K562 (cell line): ENCODE results near the gene LST1. TPM values are rescaled to one million over a fixed set of nuclear protein-coding genes. Genes with fewer than 3 reads are reported as not detected.

ENCODE experiments used
- ATF6 ChIP-seq: sonication (generic); formaldehyde crosslinking; IDR thresholded peaks from 2 replicates; pipeline ENCODE4 v1.4.0; 2020; ENCODE audit warnings: mild to moderate bottlenecking, missing genetic modification reagents
- CBFB ChIP-seq: sonication (generic); formaldehyde crosslinking; IDR thresholded peaks from 2 replicates; pipeline ENCODE4 v1.4.0; 2020; ENCODE audit warnings: mild to moderate bottlenecking, missing genetic modification reagents
- CTCFL ChIP-seq: IDR thresholded peaks from 2 replicates; pipeline ENCODE4 v1.6.1; 2011; ENCODE audit warnings: borderline replicate concordance, low read depth, mild to moderate bottlenecking, moderate library complexity, low read length; ENCODE audit not compliant: insufficient read depth, poor library complexity, severe bottlenecking
- ELK1 ChIP-seq: sonication (generic); formaldehyde crosslinking; IDR thresholded peaks from 2 replicates; pipeline ENCODE4 v1.8.1; 2022; ENCODE audit warnings: missing genetic modification reagents
- HDAC2 ChIP-seq: fragments of 450-650 bp; IDR thresholded peaks from 2 replicates; pipeline ENCODE4 v1.6.1; 2016; ENCODE audit warnings: mild to moderate bottlenecking
- MNT ChIP-seq, 2 experiments: fragments of 450-650 bp; conservative IDR thresholded peaks; 2 replicates each; pipeline ENCODE4 v1.6.1; 2017; ENCODE audit warnings: mild to moderate bottlenecking in 2 of 2, moderate library complexity in 2 of 2
- MXD1 ChIP-seq: fragments of 250-450 bp; sonication (Bioruptor Pico); IDR thresholded peaks from 2 replicates; pipeline ENCODE4 v1.8.0; 2021; ENCODE audit warnings: borderline replicate concordance, mild to moderate bottlenecking, moderate library complexity; ENCODE audit not compliant: poor library complexity, severe bottlenecking
- NCOA6 ChIP-seq: fragments of 450-650 bp; IDR thresholded peaks from 2 replicates; pipeline ENCODE4 v1.6.1; 2017; ENCODE audit warnings: mild to moderate bottlenecking
- ZFPM2 ChIP-seq: fragments of 250-450 bp; sonication (Bioruptor Pico); IDR thresholded peaks from 2 replicates; pipeline ENCODE4 v1.5.1; 2022; ENCODE audit warnings: mild to moderate bottlenecking
- ZHX1 ChIP-seq: fragments of 150-350 bp; conservative IDR thresholded peaks from 2 replicates; pipeline ENCODE4 v1.6.1; 2014; ENCODE audit warnings: low read length
- ZNF174 ChIP-seq: fragments of 250-450 bp; sonication (Bioruptor Pico); IDR thresholded peaks from 2 replicates; pipeline ENCODE4 v1.4.0; 2020; ENCODE audit warnings: mild to moderate bottlenecking
- ZNF324 ChIP-seq: fragments of 250-450 bp; sonication (Bioruptor Pico); IDR thresholded peaks from 2 replicates; pipeline ENCODE4 v1.4.0; 2020; ENCODE audit warnings: mild to moderate bottlenecking
- ZNF511 ChIP-seq: sonication (generic); formaldehyde crosslinking; IDR thresholded peaks from 2 replicates; pipeline ENCODE4 v1.8.0; 2022; ENCODE audit warnings: mild to moderate bottlenecking, missing genetic modification reagents
- ZNF586 ChIP-seq: fragments of 450-650 bp; formaldehyde crosslinking; conservative IDR thresholded peaks from 2 replicates; pipeline ENCODE4 v1.4.0; 2020; ENCODE audit warnings: mild to moderate bottlenecking, moderate library complexity
- polyA plus RNA-seq, 8 experiments: library from polyadenylated mRNA; depleted of rRNA in 4 of 8; stranded (reverse) in 5 of 8; unstranded in 3 of 8; fragments of >200 nt; fragmentation: Nextera tagmentation in 2 of 8; fragmentation: Illumina TruSeq in 1 of 8; extraction: Ambion mirVana in 2 of 8; extraction: Trizol in 1 of 8; gene quantifications; 2 replicates each; pipeline versions ENCODE4 v1.2.1 to v1.2.3, GENCODE V29; 2011 to 2014; ENCODE audit warnings: inconsistent platforms in 1 of 8, missing spikeins in 1 of 8
- total RNA-seq, 7 experiments: library from RNA; depleted of rRNA in 6 of 7; stranded (reverse); fragments of >200 nt in 6 of 7; fragmentation: Illumina TruSeq in 2 of 7; extraction: Trizol in 2 of 7; gene quantifications; 2 replicates each; pipeline versions ENCODE4 v1.2.1 to v1.2.3, GENCODE V29; 2011 to 2021; ENCODE audit warnings: low replicate concordance in 1 of 7

Gene LST1
- total and polyA plus RNA-seq, 9 of the 15 experiments (the other 6 are each of a cell fraction or from before 2014, with no cell fraction given) = 0.82 to 7.8 (median 1.7) TPM

GRCh38 chr6:31547727-31548543, 38.1 kb upstream of the LST1 start (continued):
- TF ChIP-seq ZHX1 (0 out of 2 replicates have a peak, but pooled peaks have one; percentile 7), ZNF511 (CRISPR knock-in tag) (peak; percentile 81; the same call in 1 of the 2 replicates), CTCFL (peak; percentile 11), ZFPM2 (CRISPR knock-in tag) (no peak), ZNF586 (CRISPR knock-in tag) (no peak), ELK1 (CRISPR knock-in tag) (no peak), NCOA6 (no peak), ATF6 (0 out of 2 replicates have a peak, but pooled peaks have one; percentile 47), MNT (conservative IDR thresholded peaks at IDR 0.05) (0 out of 4 replicates have a peak, but pooled peaks of 1 of the 2 experiments have one; percentile 12), ZNF174 (CRISPR knock-in tag) (no peak), ZNF324 (CRISPR knock-in tag) (peak; percentile 19; the same call in 1 of the 2 replicates), MXD1 (no peak), CBFB (peak; percentile 89), HDAC2 (no peak)
